ENCODE data around the gene WDR54. TPM values are rescaled to one million over a fixed set of nuclear protein-coding genes. Genes with fewer than 3 reads are reported as not detected.

WDR54 gene
- total and polyA plus RNA-seq, 7 donors, result 0.52 to 2.4 (median 1.5) TPM

- Histone ChIP-seq H3K27ac (no peak overlapping the region), H3K4me3 (peak overlapping the region; percentile 64), H3K27me3 (ENCODE audit: insufficient read depth in 3 of 3, low read length in 2 of 3) (peaks cover 0 to 30% (median 19%) of the 10 kb centered on the region in 3 donors), H3K9me3 (no peaks in the 10 kb centered on the region), H3K36me3 (ENCODE audit: insufficient read depth in 1 of 2, low read depth in 1 of 2) (no peaks in the 10 kb centered on the region), H3K4me1 (no peaks in the 10 kb centered on the region)
- intact Hi-C loops (cut with DNase I), result no loop called here
- DNase-seq (no peak), ATAC-seq (peak in 1 of 4 donors; percentile 1)
- no peak for TF ChIP-seq CTCF (IDR thresholded peaks at IDR 0.05)
- WGBS, 3 donors, result 14 to 22% (median 21%) methylated on average over 3 of the region's 3 CpGs
Measured at GRCh38 chr2:74439373-74439772, 17.8 kb downstream of the WDR54 start.

- intact Hi-C loops (cut with DNase I), result no loop called here
- ATAC-seq, result peak; percentile 66 to 72 (median 69)
- Histone ChIP-seq H3K36me3 (ENCODE audit: insufficient read depth in 1 of 2, low read depth in 1 of 2) (no peaks in the 10 kb centered on the region), H3K27ac (peak overlapping the region; percentile 70), H3K27me3 (ENCODE audit: insufficient read depth in 3 of 3, low read length in 2 of 3) (peaks cover 0 to 30% (median 19%) of the 10 kb centered on the region in 3 donors), H3K4me1 (no peaks in the 10 kb centered on the region), H3K4me3 (peak overlapping the region; percentile 64), H3K9me3 (no peaks in the 10 kb centered on the region)
- DNase-seq, result peak; percentile 80 to 83
- no peak for TF ChIP-seq CTCF (IDR thresholded peaks at IDR 0.05)
- 6 to 11% (median 11%) methylated on average over 9 to 14 of the region's 14 CpGs for WGBS, 3 donors
Measured at GRCh38 chr2:74439803-74440377, 18.4 kb downstream of the WDR54 start.

- H3K27ac ChIP-seq, result peak overlapping the region; percentile 70
- H3K27me3 ChIP-seq (ENCODE audit: insufficient read depth in 3 of 3, low read length in 2 of 3), result peaks cover 0 to 30% (median 19%) of the 10 kb centered on the region in 3 donors
- peak; percentile 91 to 94 (median 94) for ATAC-seq
- H3K4me3 ChIP-seq, result peak overlapping the region; percentile 64
- TF ChIP-seq CTCF (IDR thresholded peaks at IDR 0.05), result peak; percentile 17
- peak; percentile 89 to 92 for DNase-seq
- WGBS, 3 donors, result 9 to 14% (median 9%) methylated on average over 35 to 45 of the region's 45 CpGs
- H3K4me1 ChIP-seq, result no peaks in the 10 kb centered on the region
- no peaks in the 10 kb centered on the region for H3K36me3 ChIP-seq (ENCODE audit: insufficient read depth in 1 of 2, low read depth in 1 of 2)
- intact Hi-C loops (cut with DNase I), result no loop called here
- H3K9me3 ChIP-seq, result no peaks in the 10 kb centered on the region
Measured at GRCh38 chr2:74440378-74441169, 19.0 kb downstream of the WDR54 start.

- Histone ChIP-seq H3K36me3 (ENCODE audit: insufficient read depth in 1 of 2, low read depth in 1 of 2) (no peaks in the 10 kb centered on the region), H3K27me3 (ENCODE audit: insufficient read depth in 3 of 3, low read length in 2 of 3) (peaks cover 0 to 29% (median 15%) of the 10 kb centered on the region in 3 donors), H3K27ac (peak overlapping the region; percentile 70), H3K4me3 (peak overlapping the region; percentile 64), H3K4me1 (no peaks in the 10 kb centered on the region), H3K9me3 (no peaks in the 10 kb centered on the region)
- DNase-seq, result no peak
- 15 to 31% (median 21%) methylated on average over 30 to 33 of the region's 33 CpGs for WGBS, 3 donors
- no peak for TF ChIP-seq CTCF (IDR thresholded peaks at IDR 0.05)
- ATAC-seq, result peak in 3 of 4 donors; percentile 3 to 11 (median 11)
- intact Hi-C loops (cut with DNase I), result no loop called here
Measured at GRCh38 chr2:74441170-74441689, 19.7 kb downstream of the WDR54 start.
